GM18870 (cell line): ENCODE data around the gene SMAD4.
"Not testable (repeated sequence)": the region's sequence is repeated elsewhere in the genome, so short reads cannot be mapped to it uniquely, and the experiment has no call there.

ENCODE experiments used
- ATAC-seq: cut with Tn5 transposase; IDR thresholded peaks from one replicate; pipeline ENCODE4 v1.9.1; 2021; ENCODE audit warnings: moderate library complexity; ENCODE audit not compliant: unreplicated experiment

Gene SMAD4

GRCh38 chr18:51068105-51068504 is 38.1 kb downstream of the SMAD4 start:
- ATAC-seq: no peak

GRCh38 chr18:51069885-51070284 is 39.9 kb downstream of the SMAD4 start:
- ATAC-seq: no peak

GRCh38 chr18:51070545-51070944 is 40.5 kb downstream of the SMAD4 start:
- ATAC-seq: no peak

- no peak for ATAC-seq
Measured at GRCh38 chr18:51072586-51073313, 42.7 kb downstream of the SMAD4 start.

- peak; percentile 61 for ATAC-seq
Measured at GRCh38 chr18:51074605-51075004, 44.6 kb downstream of the SMAD4 start.

- ATAC-seq: no peak
Measured at GRCh38 chr18:51076503-51076902, 46.5 kb downstream of the SMAD4 start.

GRCh38 chr18:51077217-51077616 is 47.2 kb downstream of the SMAD4 start:
- peak; percentile 72 for ATAC-seq

GRCh38 chr18:51078026-51078425 is 48.0 kb downstream of the SMAD4 start:
- no peak for ATAC-seq

GRCh38 chr18:51082571-51083267 is 52.7 kb downstream of the SMAD4 start:
- ATAC-seq: peak; percentile 57

GRCh38 chr18:51083398-51083797 is 53.4 kb downstream of the SMAD4 start:
- ATAC-seq: no peak

- no peak for ATAC-seq
Measured at GRCh38 chr18:51088410-51088809, 58.4 kb downstream of the SMAD4 start.

- no peak for ATAC-seq
Measured at GRCh38 chr18:51089691-51090090, 59.7 kb downstream of the SMAD4 start.

- no peak for ATAC-seq
Measured at GRCh38 chr18:51091270-51091669, 61.3 kb downstream of the SMAD4 start.

GRCh38 chr18:51092117-51092516 is 62.1 kb downstream of the SMAD4 start:
- no peak for ATAC-seq

- not testable (repeated sequence) for ATAC-seq
Measured at GRCh38 chr18:51092967-51093366, 63.0 kb downstream of the SMAD4 start.

- ATAC-seq: no peak
Measured at GRCh38 chr18:51097021-51097822, 67.2 kb downstream of the SMAD4 start.

GRCh38 chr18:51098082-51098481 is 68.1 kb downstream of the SMAD4 start:
- no peak for ATAC-seq

- no peak for ATAC-seq
Measured at GRCh38 chr18:51098513-51098912, 68.5 kb downstream of the SMAD4 start.

GRCh38 chr18:51100385-51101120 is 70.5 kb downstream of the SMAD4 start:
- ATAC-seq: no peak

- ATAC-seq: no peak
Measured at GRCh38 chr18:51107082-51107481, 77.1 kb downstream of the SMAD4 start.
